IMR-90 (cell line): ENCODE measurements around the gene RAB1A. TPM values are rescaled to one million over a fixed set of nuclear protein-coding genes. Genes with fewer than 3 reads are reported as not detected.

Source experiments
- ATAC-seq: fragments of 200-7000 bp; cut with Tn5 transposase; 2 replicates; pipeline ENCODE4 v1.9.1; 2020; ENCODE audit warnings: low read depth, mild to moderate bottlenecking, moderate library complexity
- BruUV-seq: library from RNA; stranded (reverse); fragments of 400-500 nt; replicated peaks from 2 replicates; lab custom pipeline; 2021; lab: Mats Ljungman, UMichigan
- CTCF ChIA-PET: fragments of 300-600 bp; formaldehyde crosslinking; extraction: SDS; loops from one replicate; lab custom pipeline; 2021; ENCODE audit warnings: antibody characterized with exemption; lab: Yijun Ruan, JAX
- POLR2A ChIA-PET: fragments of 300-600 bp; sonication (Branson Sonifier 250); formaldehyde crosslinking; loops from one replicate; lab custom pipeline; 2022; ENCODE audit warnings: antibody characterized with exemption; ENCODE audit not compliant: unreplicated experiment; lab: Charles Lee
- DNase-seq: peaks from one replicate; pipeline ENCODE4 v3.0.0; 2013
- H2AFZ ChIP-seq: replicated peaks from 2 replicates; pipeline ENCODE3; 2013; ENCODE audit warnings: low read length, mild to moderate bottlenecking; ENCODE audit not compliant: poor library complexity
- H2AK5ac ChIP-seq: 2 replicates; pipeline ENCODE4 v1.6.1; 2013; ENCODE audit warnings: low read depth, low read length, inconsistent platforms
- H2AK9ac ChIP-seq: replicated peaks from 2 replicates; pipeline ENCODE3; 2013; ENCODE audit warnings: mild to moderate bottlenecking, low read depth, low read length, moderate library complexity; ENCODE audit not compliant: poor library complexity
- H2BK120ac ChIP-seq: 2 replicates; pipeline ENCODE4 v1.6.1; 2013; ENCODE audit warnings: low read depth, low read length, inconsistent platforms
- H2BK15ac ChIP-seq: 3 replicates; pipeline ENCODE4 v1.6.1; 2013; ENCODE audit warnings: low read depth, low read length, inconsistent platforms
- H2BK20ac ChIP-seq: 2 replicates; pipeline ENCODE4 v1.6.1; 2013; ENCODE audit warnings: low read depth, mild to moderate bottlenecking, inconsistent platforms, low read length, moderate library complexity
- H2BK5ac ChIP-seq: 2 replicates; pipeline ENCODE4 v1.6.1; 2013; ENCODE audit warnings: mild to moderate bottlenecking, low read depth, low read length, inconsistent platforms; ENCODE audit not compliant: poor library complexity, severe bottlenecking
- H3K14ac ChIP-seq: replicated peaks from 2 replicates; pipeline ENCODE4 v1.6.1; 2013; ENCODE audit warnings: low read depth, low read length, inconsistent platforms
- H3K18ac ChIP-seq: 2 replicates; pipeline ENCODE4 v1.6.1; 2013; ENCODE audit warnings: low read depth, low read length, control low read depth
- H3K23ac ChIP-seq: 2 replicates; pipeline ENCODE4 v1.6.1; 2013; ENCODE audit warnings: low read depth, low read length, inconsistent platforms
- H3K27ac ChIP-seq: 2 replicates; pipeline ENCODE4 v1.5.1; 2013; ENCODE audit warnings: mild to moderate bottlenecking, control low read depth, low read length; ENCODE audit not compliant: insufficient read depth
- H3K27me3 ChIP-seq: 2 replicates; pipeline ENCODE4 v1.6.1; 2013; ENCODE audit warnings: low read length; ENCODE audit not compliant: control insufficient read depth, insufficient read depth
- H3K36me3 ChIP-seq: 2 replicates; pipeline ENCODE4 v1.6.1; 2013; ENCODE audit warnings: low read length, mixed read lengths; ENCODE audit not compliant: control insufficient read depth, insufficient read depth
- H3K4ac ChIP-seq: 2 replicates; pipeline ENCODE4 v1.6.1; 2013; ENCODE audit warnings: low read depth, low read length, inconsistent platforms
- H3K4me1 ChIP-seq: 2 replicates; pipeline ENCODE4 v1.6.1; 2013; ENCODE audit warnings: low read length, mixed read lengths; ENCODE audit not compliant: control insufficient read depth, insufficient read depth
- H3K4me2 ChIP-seq: 2 replicates; pipeline ENCODE4 v1.6.1; 2013; ENCODE audit warnings: low read depth, mild to moderate bottlenecking, control low read depth, low read length, moderate library complexity
- H3K4me3 ChIP-seq: 2 replicates; pipeline ENCODE4 v1.5.1; 2013; ENCODE audit warnings: low read depth, mild to moderate bottlenecking, control low read depth, low read length, moderate library complexity; ENCODE audit not compliant: insufficient read depth
- H3K56ac ChIP-seq: 2 replicates; pipeline ENCODE4 v1.6.1; 2013; ENCODE audit warnings: low read length, inconsistent platforms; ENCODE audit not compliant: insufficient read depth; ENCODE audit errors: extremely low read depth
- H3K79me1 ChIP-seq, 2 experiments: 2 replicates each; pipeline ENCODE4 v1.6.1; 2013; ENCODE audit warnings: low read length in 2 of 2, inconsistent platforms in 1 of 2, low read depth in 1 of 2
- H3K9ac ChIP-seq: 2 replicates; pipeline ENCODE4 v1.6.1; 2013; ENCODE audit warnings: low read depth, low read length, control low read depth
- H3K9me1 ChIP-seq: 2 replicates; pipeline ENCODE4 v1.6.1; 2013; ENCODE audit warnings: low read length, inconsistent platforms; ENCODE audit not compliant: insufficient read depth
- H3K9me3 ChIP-seq: 2 replicates; pipeline ENCODE4 v1.6.1; 2013; ENCODE audit warnings: low read length; ENCODE audit not compliant: control insufficient read depth, insufficient read depth
- H4K20me1 ChIP-seq: 2 replicates; pipeline ENCODE4 v1.6.1; 2013; ENCODE audit warnings: low read length, inconsistent platforms; ENCODE audit not compliant: insufficient read depth
- H4K5ac ChIP-seq: 2 replicates; pipeline ENCODE4 v1.6.1; 2013; ENCODE audit warnings: mild to moderate bottlenecking, low read depth, low read length, control low read depth
- H4K8ac ChIP-seq, 2 experiments: 2 replicates each; pipeline ENCODE4 v1.6.1; 2013; ENCODE audit warnings: low read depth in 2 of 2, low read length in 2 of 2, control low read depth in 1 of 2, inconsistent platforms in 1 of 2
- H4K91ac ChIP-seq: 2 replicates; pipeline ENCODE4 v1.6.1; 2013; ENCODE audit warnings: low read depth, low read length, inconsistent platforms; ENCODE audit not compliant: insufficient read depth
- BHLHE40 ChIP-seq: fragments of 150-350 bp; IDR thresholded peaks from 2 replicates; pipeline ENCODE4 v1.6.1; 2016; ENCODE audit warnings: mild to moderate bottlenecking, low read depth, low read length
- MAFK ChIP-seq: IDR thresholded peaks from 2 replicates; pipeline ENCODE4 v1.6.1; 2012; ENCODE audit warnings: low read depth, low read length, improper control_type of control experiment
- RAD21 ChIP-seq: IDR thresholded peaks from 2 replicates; pipeline ENCODE4 v1.6.1; 2012; ENCODE audit warnings: low read length, improper control_type of control experiment
- RCOR1 ChIP-seq: IDR thresholded peaks from 2 replicates; pipeline ENCODE4 v1.6.1; 2012; ENCODE audit warnings: mild to moderate bottlenecking, low read length, improper control_type of control experiment; ENCODE audit not compliant: insufficient replicate concordance
- SMC3 ChIP-seq: fragments of 150-350 bp; IDR thresholded peaks from 2 replicates; pipeline ENCODE4 v1.6.1; 2016; ENCODE audit warnings: low read depth, mild to moderate bottlenecking, antibody characterized with exemption, low read length, moderate library complexity
- whole genome bisulfite sequencing, 2 experiments: methylation state at CpG; one replicate each; pipeline versions ENCODE4 v1.1.5 to v1.1.7; 2013; ENCODE audit warnings: missing lambda C conversion rate in 2 of 2; ENCODE audit not compliant: insufficient read length in 1 of 2; ENCODE audit errors: extremely low coverage in 2 of 2; 5-methylcytosine and 5-hydroxymethylcytosine counted together
- dilution Hi-C: fragments of 300-500 bp; cut with HindIII; formaldehyde crosslinking; loops from one replicate; pipeline ENCODE4 v1.14.3; 2018; ENCODE audit warnings: low sequenced_read_pairs; ENCODE audit not compliant: unreplicated experiment
- in situ Hi-C: fragments of 300-500 bp; cut with MboI; formaldehyde crosslinking; loops from 3 replicates; pipeline ENCODE4 v1.14.3; 2019; ENCODE audit warnings: low sequenced_read_pairs, inconsistent platforms, mixed read lengths
- intact Hi-C: fragments of 100-400 bp; cut with micrococcal nuclease; formaldehyde crosslinking; loops from 2 replicates; pipeline ENCODE4 v1.10.0; 2022
- polyA plus RNA-seq, 3 experiments: library from polyadenylated mRNA; depleted of rRNA; stranded (reverse); fragments of >200 nt; gene quantifications; 2 replicates each; pipeline ENCODE4 v1.2.3, GENCODE V29; 2012; ENCODE audit warnings: low replicate concordance in 1 of 3
- total RNA-seq: library from RNA; depleted of rRNA; stranded (reverse); fragments of >200 nt; gene quantifications from 2 replicates; pipeline ENCODE4 v1.2.3, GENCODE V29; 2012
- TF ChIP-seq, protein P1 (sequence below): conservative IDR thresholded peaks from 2 replicates; pipeline ENCODE4 v1.5.1; 2012; ENCODE audit warnings: mild to moderate bottlenecking, low read depth, low read length, improper control_type of control experiment

The RAB1A gene
- total and polyA plus RNA-seq, 2 of the 4 experiments (the other 2 are of a cell fraction), result 114 to 169 TPM

DNA sequence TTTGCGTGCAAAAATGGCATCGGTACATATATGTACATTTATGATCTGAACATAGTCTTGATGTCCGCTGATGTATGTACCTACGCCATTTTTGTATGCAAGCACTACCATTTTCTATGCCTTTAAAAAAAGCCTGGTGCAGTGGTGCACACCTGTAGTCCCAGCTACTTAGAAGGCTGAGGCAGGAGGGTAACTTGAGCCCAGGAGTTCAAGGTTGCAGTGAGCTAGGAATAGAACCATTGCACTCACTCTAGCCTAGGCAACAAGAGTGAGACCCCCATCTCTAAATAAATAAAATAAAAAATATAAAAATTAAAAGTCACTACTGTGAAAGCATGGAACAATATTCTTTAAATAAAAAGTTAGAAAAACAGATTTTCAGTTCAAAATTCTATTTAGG, 16.7 kb downstream of the RAB1A start:
- Histone ChIP-seq H3K4me2 (no peak overlapping the region), H2BK20ac (no peak overlapping the region), H3K27me3 (no peaks in the 10 kb centered on the region), H2BK5ac (no peak overlapping the region), H2AK9ac (no peak overlapping the region), H3K9ac (no peak overlapping the region), H3K23ac (no peak overlapping the region), H3K14ac (no peak overlapping the region), H4K5ac (no peak overlapping the region), H3K27ac (no peak overlapping the region), H2BK15ac (no peak overlapping the region), H2BK120ac (no peak overlapping the region), H3K4ac (no peak overlapping the region), H3K4me3 (no peak overlapping the region), H3K79me1 (peaks cover 2 to 53% of the 10 kb centered on the region in 2 experiments; a peak in 3 of 4 replicates), H2AFZ (no peak overlapping the region), H4K20me1 (peaks cover 99% of the 10 kb centered on the region), H4K91ac (no peak overlapping the region), H4K8ac (no peak overlapping the region), H3K56ac (no peak overlapping the region), H3K18ac (no peak overlapping the region), H2AK5ac (no peak overlapping the region), H3K36me3 (peaks cover 2% of the 10 kb centered on the region; the same call in 1 of the 2 replicates), H3K4me1 (peaks cover 4% of the 10 kb centered on the region), H3K9me3 (no peaks in the 10 kb centered on the region), H3K9me1 (peaks cover 13% of the 10 kb centered on the region)
- in situ Hi-C loops, result no loop called here
- no peak for DNase-seq
- ChIA-PET POLR2A (no interaction called here), CTCF (no interaction called here)
- TF ChIP-seq MAFK, result no peak
- TF ChIP-seq BHLHE40, result no peak
- no peak for TF ChIP-seq RAD21
- no peak for TF ChIP-seq SMC3
- no peak for TF ChIP-seq RCOR1
- TF ChIP-seq, protein P1, sequence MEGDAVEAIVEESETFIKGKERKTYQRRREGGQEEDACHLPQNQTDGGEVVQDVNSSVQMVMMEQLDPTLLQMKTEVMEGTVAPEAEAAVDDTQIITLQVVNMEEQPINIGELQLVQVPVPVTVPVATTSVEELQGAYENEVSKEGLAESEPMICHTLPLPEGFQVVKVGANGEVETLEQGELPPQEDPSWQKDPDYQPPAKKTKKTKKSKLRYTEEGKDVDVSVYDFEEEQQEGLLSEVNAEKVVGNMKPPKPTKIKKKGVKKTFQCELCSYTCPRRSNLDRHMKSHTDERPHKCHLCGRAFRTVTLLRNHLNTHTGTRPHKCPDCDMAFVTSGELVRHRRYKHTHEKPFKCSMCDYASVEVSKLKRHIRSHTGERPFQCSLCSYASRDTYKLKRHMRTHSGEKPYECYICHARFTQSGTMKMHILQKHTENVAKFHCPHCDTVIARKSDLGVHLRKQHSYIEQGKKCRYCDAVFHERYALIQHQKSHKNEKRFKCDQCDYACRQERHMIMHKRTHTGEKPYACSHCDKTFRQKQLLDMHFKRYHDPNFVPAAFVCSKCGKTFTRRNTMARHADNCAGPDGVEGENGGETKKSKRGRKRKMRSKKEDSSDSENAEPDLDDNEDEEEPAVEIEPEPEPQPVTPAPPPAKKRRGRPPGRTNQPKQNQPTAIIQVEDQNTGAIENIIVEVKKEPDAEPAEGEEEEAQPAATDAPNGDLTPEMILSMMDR, result no peak
- dilution Hi-C loops, result no loop called here
- ATAC-seq, result no peak
- intact Hi-C loops, result no loop called here
- no CpG with 5 or more reads among the region's 4 CpGs for WGBS, 2 experiments
- BruUV-seq, result no TSS peak
